KBM-7 (cell line): ENCODE measurements around the gene THPO.

Source experiments
- DNase-seq: peaks from one replicate; pipeline ENCODE4 v3.0.0-alpha.2; 2015
- in situ Hi-C: fragments of 300-500 bp; cut with MboI; formaldehyde crosslinking; loops from 2 replicates; pipeline ENCODE4 v1.14.3; 2020; ENCODE audit warnings: low sequenced_read_pairs, low pct_unique_long_range_greater_than_20kb, mixed read lengths

THPO gene

DNA sequence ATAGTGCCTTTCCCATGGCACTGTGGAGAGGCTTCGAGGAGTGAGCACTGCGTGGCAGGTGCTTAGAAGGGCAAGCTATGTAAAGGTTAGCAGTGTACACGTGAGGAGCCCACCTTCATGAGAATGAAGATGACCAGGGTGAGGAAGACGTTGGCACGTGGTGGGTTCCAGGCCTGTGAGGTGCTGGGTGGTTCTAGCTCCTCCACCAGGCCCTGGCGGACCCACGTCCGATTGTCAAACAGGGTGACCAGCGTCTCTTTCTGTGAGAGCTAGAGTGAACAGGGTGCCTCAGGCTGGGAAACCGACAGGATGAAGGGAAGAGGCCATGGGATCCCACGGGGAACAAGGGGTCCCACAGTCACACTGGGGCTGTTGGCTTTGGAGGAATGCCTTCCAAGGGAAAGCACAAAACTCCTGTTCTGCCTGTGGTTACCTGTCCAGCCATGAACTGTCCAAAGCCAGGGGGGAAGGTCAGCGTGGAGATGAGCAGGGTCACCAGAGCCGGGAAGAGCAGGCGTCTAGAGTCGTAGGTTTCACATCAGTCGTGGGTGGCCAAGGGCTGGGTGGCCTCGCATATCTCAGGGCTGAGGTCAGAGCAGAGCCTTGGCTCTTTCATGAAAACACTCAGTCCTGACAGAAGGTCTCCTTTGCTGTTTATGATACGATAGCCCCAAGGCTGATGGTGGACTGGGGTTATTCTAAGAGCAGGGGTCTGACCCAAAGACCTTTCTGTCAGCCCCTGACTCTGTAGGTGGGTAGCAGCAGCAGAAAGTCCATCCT, 22.6 kb downstream of the THPO start:
- in situ Hi-C loops: loop anchor here (25.0 kb wide), 1 partner anchor 407 kb away; no protein-coding TSS in a partner anchor
- DNase-seq: no peak

DNA sequence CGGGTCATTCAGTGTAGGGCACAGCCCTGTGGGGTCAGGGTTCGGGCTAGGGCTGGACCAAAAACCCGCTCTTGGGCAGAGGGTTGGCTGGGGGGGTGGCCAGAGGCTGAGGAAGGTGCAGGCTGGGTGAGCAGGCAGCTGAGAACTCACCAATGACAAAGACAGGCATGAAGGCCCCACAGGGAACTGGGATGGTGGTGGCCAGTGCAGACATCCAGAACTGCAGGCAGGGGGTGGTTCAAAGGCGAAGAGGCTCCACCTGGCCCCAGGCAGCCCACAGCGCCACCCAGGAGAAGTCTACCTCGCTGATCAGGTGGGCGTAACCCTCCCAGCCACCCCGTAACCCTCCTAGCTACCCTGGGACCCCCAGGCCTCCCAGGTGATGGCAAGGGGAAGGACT, 23.3 kb downstream of the THPO start:
- no peak for DNase-seq
- in situ Hi-C loops: loop anchor here (25.0 kb wide), 1 partner anchor 408 kb away; no protein-coding TSS in a partner anchor

DNA sequence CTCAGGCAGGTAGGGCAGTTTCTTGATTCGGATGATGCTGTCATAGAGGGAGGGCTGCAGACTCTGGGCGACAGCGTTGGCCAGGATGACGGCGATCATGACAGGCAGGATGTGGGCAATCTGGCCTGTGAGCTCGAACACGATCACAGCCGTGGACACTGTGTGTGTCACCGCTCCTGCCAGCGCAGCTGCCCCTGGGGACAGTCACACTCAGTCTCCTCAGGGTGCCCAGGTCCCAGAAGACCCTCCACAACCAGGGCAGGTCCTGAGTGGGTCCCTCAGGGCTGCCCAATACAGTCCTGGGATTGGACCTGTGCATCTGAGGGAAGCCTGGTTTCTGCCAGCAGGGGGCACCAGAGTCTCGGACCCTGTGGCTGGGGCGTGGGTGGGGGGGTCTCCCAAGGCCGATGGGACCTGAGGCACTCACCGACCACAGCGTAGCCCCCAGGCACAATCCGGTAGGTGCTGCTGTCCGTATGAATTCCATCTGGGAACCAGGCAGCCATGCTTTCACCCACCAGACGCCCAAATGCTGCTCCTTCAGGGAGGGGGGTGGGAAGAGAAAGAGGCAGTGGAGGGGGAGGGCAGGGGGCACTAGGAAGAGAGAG, 23.8 kb downstream of the THPO start:
- peak; percentile 30 for DNase-seq
- in situ Hi-C loops: loop anchor here (25.0 kb wide), 1 partner anchor 408 kb away; no protein-coding TSS in a partner anchor

DNA sequence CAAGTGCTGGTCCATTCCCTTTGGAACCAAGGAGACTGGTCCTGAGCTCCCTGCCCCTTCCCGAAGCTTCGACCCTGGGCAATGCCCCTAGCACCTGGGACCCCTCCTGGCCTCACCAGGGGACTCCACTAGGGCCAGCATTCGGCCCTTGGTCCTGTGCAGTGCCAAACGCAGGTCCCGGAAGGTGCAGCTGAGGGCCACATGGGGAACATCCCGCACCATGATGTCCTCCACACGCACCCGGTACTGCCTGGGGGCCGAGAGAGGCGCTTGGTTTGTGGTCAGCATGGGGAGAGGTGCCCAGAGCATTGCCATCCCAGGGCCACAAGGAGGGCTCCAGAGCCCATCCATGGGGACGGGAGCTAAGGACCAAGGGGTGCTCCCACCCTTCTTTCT, 24.5 kb downstream of the THPO start:
- no peak for DNase-seq
- in situ Hi-C loops: loop anchor here (25.0 kb wide), 1 partner anchor 409 kb away; no protein-coding TSS in a partner anchor

DNA sequence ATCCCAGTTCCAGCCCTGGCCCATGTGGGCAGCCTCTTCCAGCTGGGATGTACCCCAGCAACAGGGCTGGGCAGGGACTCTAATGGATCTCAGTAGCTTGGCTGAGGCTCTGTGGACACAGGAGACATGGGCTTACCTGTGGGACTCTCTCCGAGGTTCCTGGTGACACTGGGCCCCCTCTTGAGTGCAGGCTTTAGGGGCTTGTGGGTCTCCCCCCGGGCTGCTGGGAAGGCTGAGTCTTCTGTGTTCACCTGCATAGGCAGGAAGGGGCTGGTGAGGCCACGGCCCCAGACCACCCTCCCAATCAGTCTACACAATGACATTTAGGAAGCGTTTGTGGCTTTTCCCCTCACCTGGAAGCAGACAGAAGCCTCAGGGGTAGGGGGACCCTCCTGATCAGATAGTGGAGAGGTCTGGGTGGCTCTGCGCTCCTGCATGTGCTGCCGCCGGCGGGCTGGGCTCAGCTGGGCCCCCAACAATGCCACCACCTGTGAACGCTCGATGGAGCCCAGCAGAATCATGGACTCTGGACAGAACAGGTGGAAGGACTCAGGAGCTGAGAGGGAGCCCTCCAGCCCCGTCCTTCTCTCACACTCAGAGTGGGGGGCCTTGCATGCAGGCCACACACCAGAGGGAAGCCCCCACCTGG, 25.0 kb downstream of the THPO start:
- in situ Hi-C loops: loop anchor here (25.0 kb wide), 1 partner anchor 409 kb away; no protein-coding TSS in a partner anchor

DNA sequence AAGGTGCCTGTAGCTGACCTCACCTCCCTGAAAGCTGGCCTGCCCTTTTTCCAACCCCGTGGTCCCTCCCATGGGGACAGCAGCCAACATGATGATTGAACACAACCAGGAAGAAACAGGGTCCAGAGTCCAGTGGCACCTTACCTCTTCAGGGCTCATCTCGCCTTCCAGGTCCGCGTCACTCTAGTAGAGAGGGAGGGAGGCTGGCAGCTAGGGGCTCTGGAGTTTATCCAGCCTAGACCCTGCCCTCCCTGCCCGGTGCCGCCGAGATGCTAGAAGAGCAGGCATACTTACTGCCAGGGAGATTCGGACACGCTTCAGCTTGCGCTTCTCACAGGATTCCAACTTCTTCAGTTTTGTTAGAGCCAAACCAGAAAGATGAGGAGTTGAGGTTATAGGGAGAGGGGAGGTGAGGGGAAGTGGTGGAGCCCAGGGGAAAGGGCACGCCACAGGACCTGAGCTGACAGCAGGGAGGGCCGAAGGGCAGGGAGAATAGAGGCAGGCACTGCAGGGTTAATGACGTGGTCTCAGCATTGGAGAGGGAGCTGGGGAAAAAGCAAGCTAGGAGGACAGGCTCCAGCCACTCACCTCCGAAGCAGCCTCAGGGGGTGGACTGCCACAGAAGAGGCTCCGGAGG, 25.7 kb downstream of the THPO start:
- in situ Hi-C loops: loop anchor here (25.0 kb wide), 1 partner anchor 410 kb away; no protein-coding TSS in a partner anchor
- no peak for DNase-seq

More for the DNA sequence above, 25.0 kb downstream of the THPO start:
- DNase-seq: no peak

DNA sequence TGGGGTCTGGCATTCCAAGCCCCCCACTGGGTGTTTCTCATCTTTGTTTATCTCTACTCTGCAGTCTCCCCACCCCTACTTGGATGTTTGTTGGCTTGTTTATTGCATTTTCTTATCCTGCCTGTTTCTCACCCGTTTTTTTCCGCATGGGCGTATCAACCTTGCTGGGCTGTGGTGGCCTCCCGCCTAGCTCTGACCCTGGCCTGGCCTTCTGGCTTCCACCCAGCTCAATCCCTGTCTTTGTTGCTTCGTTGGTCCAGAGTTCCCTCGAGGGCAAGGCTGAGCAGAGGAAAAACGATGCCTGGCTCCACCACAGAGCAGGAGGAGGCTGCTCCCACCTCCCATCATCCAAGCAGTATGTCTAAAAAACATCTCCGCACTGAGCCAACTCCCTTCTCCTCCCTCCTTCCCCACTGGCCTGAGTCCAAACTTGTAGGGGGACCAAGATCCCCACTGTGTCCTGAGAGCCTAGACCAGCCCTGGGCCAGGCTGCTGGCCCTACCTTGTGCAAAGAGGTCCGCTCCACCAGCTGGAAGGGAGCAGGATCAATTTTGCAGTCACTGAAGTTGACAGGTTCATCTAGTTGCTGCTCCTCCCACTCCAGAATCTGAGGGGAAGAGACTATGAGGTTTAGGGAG, 26.4 kb downstream of the THPO start:
- in situ Hi-C loops: loop anchor here (25.0 kb wide), 1 partner anchor 411 kb away; no protein-coding TSS in a partner anchor

DNA sequence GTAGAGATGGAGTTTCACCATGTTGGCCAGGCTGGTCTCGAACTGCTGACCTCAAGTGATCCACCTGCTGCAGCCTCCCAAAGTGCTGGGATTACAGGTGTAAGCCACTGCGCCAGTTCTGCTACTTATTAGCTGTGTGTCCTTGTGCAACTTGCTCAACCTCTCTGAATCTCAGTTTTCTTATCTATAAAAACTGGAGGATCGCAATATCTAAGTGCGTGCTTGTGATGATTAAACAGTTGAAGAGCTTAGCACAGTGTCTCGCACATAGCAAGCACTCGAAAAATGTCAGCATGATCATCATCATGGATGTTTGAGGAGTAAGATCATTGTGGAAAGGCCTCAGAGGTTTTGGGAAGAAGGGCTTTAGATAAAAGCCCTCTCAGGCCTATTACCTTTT, 27.4 kb downstream of the THPO start:
- in situ Hi-C loops: loop anchor here (25.0 kb wide), 1 partner anchor 412 kb away; no protein-coding TSS in a partner anchor
- no peak for DNase-seq

More for the DNA sequence above, 26.4 kb downstream of the THPO start:
- no peak for DNase-seq

DNA sequence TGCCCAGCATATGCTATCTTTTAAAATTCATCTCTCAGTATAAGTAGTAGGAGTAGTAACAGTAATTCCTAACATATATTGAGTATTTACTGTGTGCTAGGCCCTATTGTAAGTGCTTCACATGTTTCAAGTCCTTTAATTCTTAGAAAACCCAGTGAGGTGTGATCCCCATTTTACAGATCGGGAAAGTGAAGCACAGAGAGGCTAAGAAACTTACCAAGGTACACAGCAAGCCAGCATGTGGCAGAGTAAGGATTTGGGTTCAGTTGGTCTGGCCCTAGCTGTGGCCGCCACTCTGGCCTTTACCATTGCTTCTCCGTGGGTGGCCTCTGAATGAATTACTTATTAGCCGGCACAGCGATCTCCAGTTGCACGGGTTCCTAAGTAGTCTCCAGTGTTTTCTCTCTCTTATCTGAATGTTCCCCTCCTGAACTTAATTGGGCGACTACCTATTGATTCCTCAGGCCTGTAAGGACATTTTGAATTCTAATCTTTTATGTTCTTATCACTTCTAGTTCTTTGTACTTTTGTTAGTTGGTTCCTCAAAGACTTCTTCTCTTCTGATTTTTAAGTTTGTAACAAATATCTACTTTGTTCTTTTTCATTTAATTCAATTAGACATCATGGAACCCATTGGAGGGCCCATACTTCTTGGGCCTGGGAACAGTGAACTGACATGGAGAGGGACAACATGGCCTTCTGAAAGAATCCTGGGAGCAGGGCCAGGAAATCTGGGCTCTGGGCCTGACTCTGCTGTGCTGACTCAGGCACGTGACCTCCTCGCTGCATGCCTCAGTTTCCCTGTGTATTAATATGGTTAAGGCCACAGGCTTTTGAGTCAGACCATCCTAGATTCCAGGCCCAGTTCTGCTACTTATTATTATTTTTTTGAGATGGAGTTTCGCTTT, 28.2 kb downstream of the THPO start:
- DNase-seq: no peak
- in situ Hi-C loops: loop anchor here (25.0 kb wide), 1 partner anchor 412 kb away; no protein-coding TSS in a partner anchor

DNA sequence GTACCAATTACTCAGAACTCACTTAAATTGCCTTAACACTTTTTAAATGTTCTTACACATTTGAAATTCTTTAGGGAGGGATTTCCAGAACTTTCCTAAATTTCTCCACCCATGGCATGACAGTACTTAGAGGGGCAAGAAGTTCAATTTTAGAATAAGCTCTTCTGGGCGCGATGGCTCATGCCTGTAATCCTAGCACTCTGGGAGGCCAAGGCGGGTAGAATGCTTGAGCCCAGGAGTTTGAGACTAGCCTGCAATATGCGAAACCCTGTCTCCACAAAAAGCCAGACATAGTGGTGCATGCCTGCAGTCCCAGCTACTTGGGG, 30.0 kb downstream of the THPO start:
- no peak for DNase-seq
- in situ Hi-C loops: no loop called here

DNA sequence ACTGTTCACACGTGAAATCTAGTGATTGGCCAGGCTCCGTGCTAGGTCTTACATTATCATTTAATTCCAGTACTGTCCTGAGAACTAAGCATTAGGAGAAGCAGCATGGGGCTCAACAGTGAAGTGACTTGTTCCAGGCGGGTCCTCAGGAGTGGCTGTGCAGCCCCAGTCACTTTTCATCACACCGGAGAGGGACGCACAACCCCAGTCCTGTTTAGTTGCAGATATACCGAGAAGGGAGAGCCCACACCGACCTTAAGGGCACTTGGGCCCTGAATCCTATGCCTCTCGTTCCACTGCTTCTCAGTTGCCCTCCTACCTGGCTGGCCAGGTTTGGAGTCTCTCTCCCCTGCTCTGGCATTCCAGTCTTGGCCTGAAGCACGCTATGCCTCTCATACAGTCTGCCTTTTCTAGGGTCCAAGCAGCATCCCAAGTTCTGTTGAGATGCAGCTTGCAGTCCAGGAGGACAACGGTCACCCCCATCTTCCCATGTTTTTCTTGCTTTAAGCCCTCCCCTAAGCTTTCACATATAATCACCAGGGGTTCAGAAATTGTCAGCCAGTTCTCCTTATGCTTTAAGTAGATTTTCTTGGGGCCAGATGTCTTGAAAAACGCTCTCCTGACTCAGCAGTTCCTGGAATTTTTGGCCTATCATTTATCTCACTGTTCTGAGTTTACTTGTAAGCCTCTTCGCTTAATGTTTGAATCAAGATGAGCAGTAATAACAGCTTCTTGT, 30.5 kb downstream of the THPO start:
- in situ Hi-C loops: no loop called here
- no peak for DNase-seq

DNA sequence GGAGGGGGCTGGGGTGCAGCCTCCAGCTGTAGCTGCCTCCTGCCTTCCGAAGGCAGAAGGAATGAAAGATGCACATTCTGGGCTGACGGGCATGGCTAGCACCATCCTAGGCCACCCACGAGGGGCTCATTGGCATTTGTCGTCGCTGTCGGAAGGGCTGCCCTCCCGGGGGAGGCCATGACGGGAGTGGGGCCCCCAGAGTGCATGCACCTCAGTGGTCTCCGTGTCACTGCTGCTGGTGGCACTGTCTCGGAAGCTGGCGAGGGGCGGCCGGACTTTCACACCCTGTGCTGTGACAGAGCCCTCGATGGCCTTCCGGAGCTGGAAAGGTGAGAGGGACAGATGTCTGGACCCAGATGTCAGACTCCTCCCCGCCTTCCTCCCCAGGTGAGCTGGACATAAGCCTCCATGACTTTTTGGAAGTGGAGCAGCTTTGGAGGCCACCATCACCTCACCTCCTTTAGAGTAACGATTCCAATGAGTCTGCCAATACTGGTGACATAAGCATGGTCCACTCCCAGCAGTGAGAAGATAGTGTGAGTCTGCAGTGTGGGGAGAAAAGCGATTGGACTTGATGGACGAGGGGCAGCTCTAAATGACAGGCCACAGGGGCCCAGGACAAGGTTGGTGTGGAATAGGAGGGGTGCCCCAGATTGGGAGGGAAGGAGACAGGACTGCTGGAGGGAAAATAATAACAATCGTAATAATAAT, 31.4 kb downstream of the THPO start:
- no peak for DNase-seq
- in situ Hi-C loops: no loop called here

DNA sequence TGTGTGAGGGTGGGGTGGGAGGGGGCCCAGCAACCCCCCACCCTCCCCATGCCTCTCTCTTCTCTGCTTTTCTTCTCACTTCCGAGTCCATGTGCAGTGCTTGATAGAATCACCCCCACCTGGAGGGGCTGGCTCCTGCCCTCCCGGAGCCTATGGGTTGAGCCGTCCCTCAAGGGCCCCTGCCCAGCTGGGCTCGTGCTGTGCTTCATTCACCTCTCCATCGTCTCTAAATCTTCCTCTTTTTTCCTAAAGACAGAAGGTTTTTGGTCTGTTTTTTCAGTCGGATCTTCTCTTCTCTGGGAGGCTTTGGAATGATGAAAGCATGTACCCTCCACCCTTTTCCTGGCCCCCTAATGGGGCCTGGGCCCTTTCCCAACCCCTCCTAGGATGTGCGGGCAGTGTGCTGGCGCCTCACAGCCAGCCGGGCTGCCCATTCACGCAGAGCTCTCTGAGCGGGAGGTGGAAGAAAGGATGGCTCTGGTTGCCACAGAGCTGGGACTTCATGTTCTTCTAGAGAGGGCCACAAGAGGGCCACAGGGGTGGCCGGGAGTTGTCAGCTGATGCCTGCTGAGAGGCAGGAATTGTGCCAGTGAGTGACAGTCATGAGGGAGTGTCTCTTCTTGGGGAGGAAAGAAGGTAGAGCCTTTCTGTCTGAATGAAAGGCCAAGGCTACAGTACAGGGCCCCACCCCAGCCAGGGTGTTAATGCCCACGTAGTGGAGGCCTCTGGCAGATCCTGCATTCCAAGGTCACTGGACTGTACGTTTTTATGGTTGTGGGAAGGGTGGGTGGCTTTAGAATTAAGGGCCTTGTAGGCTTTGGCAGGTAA, 32.5 kb downstream of the THPO start:
- in situ Hi-C loops: no loop called here
- peak; percentile 73 for DNase-seq

DNA sequence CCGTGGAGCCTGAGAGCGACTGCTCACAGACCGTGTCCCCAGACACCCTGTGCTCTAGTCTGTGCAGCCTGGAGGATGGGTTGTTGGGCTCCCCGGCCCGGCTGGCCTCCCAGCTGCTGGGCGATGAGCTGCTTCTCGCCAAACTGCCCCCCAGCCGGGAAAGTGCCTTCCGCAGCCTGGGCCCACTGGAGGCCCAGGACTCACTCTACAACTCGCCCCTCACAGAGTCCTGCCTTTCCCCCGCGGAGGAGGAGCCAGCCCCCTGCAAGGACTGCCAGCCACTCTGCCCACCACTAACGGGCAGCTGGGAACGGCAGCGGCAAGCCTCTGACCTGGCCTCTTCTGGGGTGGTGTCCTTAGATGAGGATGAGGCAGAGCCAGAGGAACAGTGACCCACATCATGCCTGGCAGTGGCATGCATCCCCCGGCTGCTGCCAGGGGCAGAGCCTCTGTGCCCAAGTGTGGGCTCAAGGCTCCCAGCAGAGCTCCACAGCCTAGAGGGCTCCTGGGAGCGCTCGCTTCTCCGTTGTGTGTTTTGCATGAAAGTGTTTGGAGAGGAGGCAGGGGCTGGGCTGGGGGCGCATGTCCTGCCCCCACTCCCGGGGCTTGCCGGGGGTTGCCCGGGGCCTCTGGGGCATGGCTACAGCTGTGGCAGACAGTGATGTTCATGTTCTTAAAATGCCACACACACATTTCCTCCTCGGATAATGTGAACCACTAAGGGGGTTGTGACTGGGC, 33.3 kb downstream of the THPO start:
- no peak for DNase-seq
- in situ Hi-C loops: no loop called here

DNA sequence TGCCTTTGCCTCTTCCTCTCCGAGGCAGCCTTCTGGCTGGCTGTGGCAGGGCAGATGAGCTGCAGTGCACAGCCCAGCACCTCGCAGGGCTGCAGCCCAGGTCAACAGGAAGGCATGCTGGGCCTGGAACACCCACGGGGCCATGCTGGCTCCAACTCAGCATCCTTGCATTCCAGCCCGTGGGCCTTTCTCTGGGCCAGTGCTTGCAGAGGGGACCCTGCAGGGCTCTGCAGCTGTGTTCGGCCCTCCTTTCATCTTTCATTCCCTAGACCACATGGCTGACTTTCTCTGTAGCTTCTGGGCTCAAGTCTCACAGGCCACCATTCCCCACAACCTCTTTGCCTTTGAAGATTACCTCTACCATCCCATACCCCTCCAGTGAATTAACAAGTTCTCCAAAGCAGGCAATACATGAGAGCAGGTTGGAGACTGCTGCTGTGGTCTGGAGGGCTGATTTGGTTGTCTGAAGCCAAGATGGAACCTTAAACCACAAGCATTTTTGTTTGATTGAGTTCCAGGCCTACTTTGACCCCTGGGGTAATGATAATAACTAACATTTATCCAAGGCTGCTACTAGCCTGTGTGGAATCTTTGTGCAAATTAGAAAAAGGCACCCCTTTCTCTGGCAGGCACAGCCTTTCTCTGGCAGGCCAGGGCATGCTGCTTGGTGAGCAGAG, 34.7 kb downstream of the THPO start:
- no peak for DNase-seq
- in situ Hi-C loops: no loop called here
